Smooth muscle cell of trachea (primary cell): ENCODE results near the gene KANK3. TPM values are rescaled to one million over a fixed set of nuclear protein-coding genes. Genes with fewer than 3 reads are reported as not detected.

Experiments
- total RNA-seq: library from RNA; depleted of rRNA; stranded (reverse); fragments of >200 nt; gene quantifications from 2 replicates; pipeline ENCODE4 v1.2.1, GENCODE V29; 2014

Gene KANK3
- total RNA-seq = 0.15 and 0.50 TPM in 2 replicates

GRCh38 chr19:8342684-8343482, at the start of gene KANK3:
Gene KANK3 (minus strand): TSS chr19:8343262. CDS start chr19:8337828, 5,434 bp downstream.

GRCh38 chr19:8389891-8390616, 47.0 kb upstream of the KANK3 start, which contains the start of gene RAB11B:
Gene RAB11B (plus strand): TSS chr19:8390360. CDS start chr19:8390417, 57 bp downstream.

GRCh38 chr19:8363803-8364771, 21.0 kb upstream of the KANK3 start, which contains the start of gene ANGPTL4:
Gene ANGPTL4 (plus strand): TSS chr19:8364155. CDS start chr19:8364322, 167 bp downstream.

GRCh38 chr19:8321067-8321985, 21.7 kb downstream of the KANK3 start, which contains the start of the genes NDUFA7 and RPS28:
Gene NDUFA7 (minus strand): TSS chr19:8321375. CDS start chr19:8321358, 17 bp downstream.
Gene RPS28 (plus strand): TSS chr19:8321496. CDS start chr19:8321531, 35 bp downstream.

GRCh38 chr19:8307965-8308866, 34.8 kb downstream of the KANK3 start, which contains the start of gene CD320:
Gene CD320 (minus strand): TSS chr19:8308358. CDS start chr19:8308290, 68 bp downstream.

Other genes starting within 250 kb of the KANK3 start
- not detected in 2 replicates for gene FBN3, start 193.7 kb downstream of the KANK3 start, total RNA-seq
- gene CERS4, start 133.9 kb downstream of the KANK3 start, total RNA-seq = 1.0 and 16.7 TPM in 2 replicates
- 28.0 and 41.9 TPM in 2 replicates for gene CD320, start 34.9 kb downstream of the KANK3 start, total RNA-seq
- 8.4 and 19.8 TPM in 2 replicates for gene NDUFA7, start 21.9 kb downstream of the KANK3 start, total RNA-seq
- gene RPS28, start 21.8 kb downstream of the KANK3 start, total RNA-seq = 242 and 329 TPM in 2 replicates
- 3.9 and 6.9 TPM in 2 replicates for gene ANGPTL4, start 20.9 kb upstream of the KANK3 start, total RNA-seq
- gene RAB11B, start 47.1 kb upstream of the KANK3 start, total RNA-seq = 48.6 and 113 TPM in 2 replicates
- gene MARCHF2, start 70.0 kb upstream of the KANK3 start, total RNA-seq = 62.3 and 126 TPM in 2 replicates
- 47.8 and 97.3 TPM in 2 replicates for gene HNRNPM, start 101.7 kb upstream of the KANK3 start, total RNA-seq
- not detected in 2 replicates for gene PRAM1, start 159.4 kb upstream of the KANK3 start, total RNA-seq
- 7.8 and 10.5 TPM in 2 replicates for gene ZNF414, start 170.9 kb upstream of the KANK3 start, total RNA-seq
- under 0.01 and 0.17 TPM in 2 replicates for gene MYO1F, start 234.2 kb upstream of the KANK3 start, total RNA-seq